Islet precursor cell (in vitro differentiated cells): Measurements from ENCODE around the gene PIN4.
A peak's percentile ranks its signal among the peaks of the same experiment; 100 is the strongest.
"Not testable (repeated sequence)": the region's sequence is repeated elsewhere in the genome, so short reads cannot be mapped to it uniquely, and the experiment has no call there.

Experiments used
- DNase-seq: peaks from one replicate; pipeline ENCODE4 v3.0.0-alpha.2; 2018

PIN4 gene

GRCh38 chrX:72181178-72182125, at the start of gene PIN4:
Gene PIN4, plus strand, starts transcription at chrX:72181757. Its CDS starts 29 bp downstream, at chrX:72181786.
- peak; percentile 97 for DNase-seq

DNA sequence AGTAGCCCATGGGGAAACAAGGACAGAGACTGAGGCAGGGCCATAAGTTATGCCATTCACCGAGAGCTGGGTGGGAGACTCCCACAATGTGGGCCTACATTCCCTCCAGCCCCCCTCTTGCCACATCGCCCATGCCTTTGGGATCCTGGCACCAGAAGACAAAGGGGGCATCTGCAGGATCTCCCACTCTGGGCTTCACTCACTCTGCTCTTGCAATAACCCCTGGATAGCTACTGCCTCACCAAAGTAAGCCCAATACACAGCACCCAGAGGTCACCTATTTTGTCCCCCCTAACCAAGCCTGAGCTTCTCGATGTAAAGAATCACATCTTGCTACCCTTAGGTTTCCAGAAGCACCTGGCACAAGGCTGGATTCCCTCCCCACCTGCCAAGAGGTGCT, 49.1 kb upstream of the PIN4 start:
- DNase-seq, result no peak

DNA sequence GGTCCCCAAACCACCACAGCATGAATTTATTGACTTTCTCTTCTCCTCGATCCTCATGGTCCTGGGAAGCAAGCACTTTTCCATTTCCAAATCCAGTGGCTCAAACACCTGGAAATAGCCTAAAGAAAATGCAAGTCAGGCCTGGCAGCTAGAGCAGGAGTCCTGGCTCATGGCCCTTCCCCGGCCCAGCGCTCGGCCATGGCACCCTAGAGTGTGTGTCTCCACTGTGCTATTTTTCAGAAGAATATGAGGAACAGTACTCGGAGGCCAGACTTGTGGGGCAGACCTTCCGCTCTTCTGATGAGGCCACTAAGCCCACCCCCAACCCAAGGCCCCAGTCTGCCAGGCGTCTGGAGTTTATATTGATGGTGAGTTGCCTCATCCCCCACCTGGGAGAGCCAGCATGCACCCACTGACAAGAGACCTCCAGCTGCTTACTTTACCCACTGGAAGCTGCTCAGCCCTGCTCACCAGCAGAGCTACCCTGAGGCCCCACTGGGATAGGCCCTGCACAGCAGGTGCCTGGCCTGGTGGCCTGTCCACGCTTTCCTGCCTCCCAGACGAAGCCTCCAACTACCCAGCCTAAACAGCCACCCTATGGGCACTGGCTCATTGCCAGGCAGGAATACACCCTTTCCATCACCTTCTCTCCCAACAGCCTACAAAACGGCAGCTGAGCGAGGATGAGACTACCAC, 47.6 kb upstream of the PIN4 start:
- DNase-seq, result no peak

DNA sequence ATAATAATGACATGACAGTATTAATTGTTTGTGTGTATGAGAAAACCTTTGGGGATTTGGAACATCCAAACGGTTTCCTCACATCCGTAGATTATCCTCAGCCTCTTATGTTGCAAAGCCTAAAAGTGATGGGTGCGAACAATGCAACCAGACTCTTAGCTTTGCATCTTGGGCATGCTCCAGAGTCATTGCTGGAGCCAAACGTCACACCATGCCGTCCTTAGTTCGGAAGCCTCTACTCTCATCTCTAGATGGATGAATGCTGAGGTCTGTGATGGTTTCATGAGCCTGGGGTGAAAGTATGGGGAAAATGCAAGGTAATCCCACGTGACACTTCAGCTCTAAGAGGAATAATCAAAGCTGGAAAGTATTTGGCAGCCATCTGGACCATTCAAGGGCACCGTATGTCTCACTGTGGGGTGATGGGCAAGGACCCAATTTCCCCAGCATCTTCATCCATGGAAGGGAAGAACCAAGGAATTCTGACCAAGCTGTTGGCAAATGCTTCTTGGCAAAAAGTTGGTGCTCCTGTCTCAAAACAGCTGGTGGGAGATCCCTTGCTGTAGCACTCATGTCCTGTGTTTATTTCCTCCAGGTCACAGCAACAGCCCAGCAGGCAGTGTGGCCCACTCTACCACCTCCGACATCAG, 43.6 kb upstream of the PIN4 start:
- no peak for DNase-seq

DNA sequence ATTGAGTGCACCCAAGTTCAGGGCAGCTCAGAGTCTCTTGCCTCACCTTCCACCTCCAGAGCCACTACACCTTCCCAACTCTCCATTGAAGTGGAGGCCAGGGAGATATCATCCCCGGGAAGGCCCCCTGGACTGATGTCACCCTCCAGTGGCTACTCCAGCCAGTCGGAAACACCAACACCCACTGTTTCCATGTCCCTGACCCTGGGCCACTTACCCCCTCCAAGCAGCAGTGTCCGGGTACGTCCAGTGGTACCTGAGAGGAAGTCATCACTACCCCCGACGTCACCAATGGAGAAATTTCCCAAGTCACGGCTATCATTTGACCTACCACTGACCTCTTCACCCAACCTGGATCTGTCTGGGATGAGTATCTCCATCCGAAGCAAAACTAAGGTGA, 42.0 kb upstream of the PIN4 start:
- no peak for DNase-seq

DNA sequence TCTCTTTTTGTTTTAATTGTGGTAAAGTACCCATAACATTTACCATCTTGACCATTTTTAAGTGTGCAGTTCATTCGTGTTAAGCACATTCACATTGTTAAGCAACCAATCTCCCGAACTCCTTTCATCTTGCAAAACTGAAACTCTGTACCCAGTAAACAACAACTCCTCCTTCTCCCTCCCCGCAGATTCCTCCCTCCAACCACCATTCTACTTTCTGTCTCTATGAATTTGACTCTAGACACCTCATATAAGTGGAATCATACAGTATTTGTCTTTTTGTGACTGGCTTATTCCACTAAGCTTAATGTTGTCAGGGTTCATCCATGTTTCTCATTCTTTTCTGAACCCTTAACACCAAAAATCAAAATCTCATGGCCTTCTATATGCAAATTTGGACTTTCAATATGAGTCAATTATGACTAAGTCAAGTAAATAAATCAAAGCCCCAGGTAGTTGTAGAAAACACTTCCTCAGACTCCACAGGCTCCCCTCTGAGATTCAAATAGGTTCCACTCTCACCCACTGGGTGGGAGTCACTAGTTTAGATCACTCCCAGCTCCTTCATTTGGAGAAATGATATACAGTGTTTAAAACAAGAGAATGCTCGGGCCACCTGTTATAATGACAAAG, 40.1 kb upstream of the PIN4 start:
- DNase-seq, result no peak

DNA sequence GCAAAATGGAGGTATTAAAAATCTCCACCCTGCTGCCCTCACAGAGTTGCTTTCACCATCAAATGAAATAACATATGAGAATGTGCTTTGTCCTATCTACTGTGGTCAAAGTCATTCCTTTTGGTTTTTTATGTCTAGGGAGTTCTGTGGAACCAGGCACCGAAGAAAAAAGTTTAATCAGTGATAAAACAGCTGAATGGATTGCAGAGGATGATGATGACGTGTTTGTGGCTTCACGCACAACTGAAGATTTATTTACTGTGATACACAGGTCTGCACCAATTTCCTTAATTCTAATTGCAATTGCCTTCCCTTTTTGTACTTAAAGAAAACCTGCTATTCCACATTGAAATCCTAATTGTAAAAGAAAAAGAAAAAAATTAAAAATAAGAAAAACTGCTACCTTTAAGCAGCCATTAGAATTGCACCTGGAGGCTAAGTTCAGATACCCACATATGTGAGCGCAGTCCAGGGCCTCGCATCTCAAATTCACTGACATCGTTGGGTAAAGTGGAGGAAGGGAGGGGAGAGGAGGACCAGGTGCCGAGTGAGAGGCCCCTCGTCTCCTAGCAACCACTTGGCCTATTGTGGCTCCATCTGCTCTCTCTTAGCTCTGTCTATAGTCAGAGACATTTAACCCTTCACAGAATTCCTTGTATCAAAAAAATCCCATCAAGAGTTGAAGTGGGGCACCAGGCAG, 39.3 kb upstream of the PIN4 start:
- no peak for DNase-seq

DNA sequence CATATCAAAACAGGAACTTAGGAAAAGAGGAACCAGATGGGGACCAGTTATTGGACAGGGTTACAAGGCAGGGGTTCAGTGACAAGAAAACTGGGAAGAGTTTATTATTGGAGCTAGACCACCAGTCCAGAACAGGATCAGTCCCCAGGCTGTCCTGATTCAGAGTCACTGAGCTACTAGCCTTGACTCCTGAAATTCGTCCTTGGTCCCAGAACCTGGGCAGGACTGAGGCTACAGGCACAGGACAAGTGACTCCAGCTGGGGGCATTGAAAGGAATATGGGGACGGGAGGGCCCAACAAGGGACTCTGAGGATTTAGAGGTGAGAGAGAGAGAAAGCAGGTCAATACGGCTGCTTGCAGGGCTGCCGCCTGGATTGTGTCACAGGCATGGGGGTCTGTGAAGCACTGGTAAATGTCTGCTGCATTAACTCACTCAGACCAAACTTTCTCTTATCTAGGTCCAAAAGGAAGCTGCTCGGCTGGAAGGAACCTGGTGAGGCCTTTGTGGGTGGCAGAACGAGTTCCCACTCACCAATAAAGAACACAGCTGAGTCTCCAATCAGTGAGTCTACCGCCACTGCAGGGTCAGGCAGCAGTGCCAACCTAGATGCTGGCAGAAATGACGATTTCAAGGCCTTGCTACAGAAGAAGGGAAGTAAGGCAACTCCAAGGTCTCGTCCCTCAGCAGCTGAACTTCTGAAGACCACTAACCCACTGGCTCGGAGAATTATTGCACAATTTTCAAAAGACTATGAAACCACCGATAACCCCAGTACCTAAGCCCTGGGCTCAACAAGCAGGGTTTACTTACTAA, 38.6 kb upstream of the PIN4 start:
- no peak for DNase-seq

GRCh38 chrX:72143609-72143907, 38.0 kb upstream of the PIN4 start:
- DNase-seq, result no peak

DNA sequence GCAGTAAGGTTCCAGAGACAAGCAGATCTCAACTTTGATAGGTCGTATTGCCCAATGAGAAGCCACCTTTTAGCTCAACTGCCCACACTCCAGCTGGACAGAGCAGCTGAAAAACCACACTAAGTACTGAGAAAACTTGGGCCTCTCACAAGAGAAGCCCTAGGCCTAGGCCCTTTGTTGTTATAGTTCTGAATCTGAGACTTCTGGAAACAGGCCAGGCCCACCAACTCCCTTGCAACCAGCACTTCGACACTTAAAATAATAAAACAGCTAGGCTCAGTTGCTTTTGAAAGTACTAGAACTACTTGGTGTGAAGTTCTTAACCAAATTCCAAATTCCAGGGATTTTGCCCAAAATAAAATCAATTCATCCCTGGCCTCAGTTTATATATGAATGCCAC, 36.4 kb upstream of the PIN4 start:
- DNase-seq, result no peak

DNA sequence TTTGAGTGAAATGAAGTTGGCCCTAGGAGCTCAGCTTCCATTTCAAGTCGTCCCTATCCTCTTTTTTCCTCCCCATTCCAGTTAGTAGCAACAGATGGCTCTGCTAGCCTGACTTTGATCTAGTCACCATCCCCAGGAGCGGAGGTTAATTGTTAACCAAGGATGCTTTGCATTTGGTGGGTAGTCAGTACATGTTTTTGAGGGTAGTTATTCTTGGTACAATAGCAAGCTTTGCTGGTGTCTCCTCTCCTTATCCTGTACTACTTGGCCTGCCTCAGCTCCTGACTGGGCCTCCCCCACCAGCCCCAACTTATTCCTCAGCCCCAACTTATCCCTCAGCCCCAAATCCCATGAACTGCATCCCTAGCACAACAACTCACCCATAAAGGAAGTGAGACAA, 35.0 kb upstream of the PIN4 start:
- no peak for DNase-seq

GRCh38 chrX:72158773-72159172, 22.8 kb upstream of the PIN4 start:
- DNase-seq, result no peak

DNA sequence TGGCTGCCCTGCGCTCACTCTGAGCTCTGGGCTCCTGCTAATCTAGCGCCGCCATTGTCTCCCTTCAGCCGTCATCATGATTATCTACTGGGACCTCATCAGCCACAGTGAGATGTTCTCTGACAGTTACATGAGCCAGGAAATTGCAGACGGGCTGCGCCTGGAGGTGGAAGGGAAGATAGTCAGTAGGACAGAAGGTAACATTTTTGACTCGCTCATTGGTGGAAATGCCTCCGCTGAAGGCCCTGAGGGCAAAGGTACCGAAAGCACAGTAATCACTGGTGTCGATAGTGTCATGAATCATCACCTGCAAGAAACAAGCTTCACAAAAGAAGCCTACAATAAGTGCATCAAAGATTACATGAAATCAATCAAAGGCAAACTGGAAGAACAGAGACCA, 21.8 kb upstream of the PIN4 start:
- DNase-seq, result no peak

DNA sequence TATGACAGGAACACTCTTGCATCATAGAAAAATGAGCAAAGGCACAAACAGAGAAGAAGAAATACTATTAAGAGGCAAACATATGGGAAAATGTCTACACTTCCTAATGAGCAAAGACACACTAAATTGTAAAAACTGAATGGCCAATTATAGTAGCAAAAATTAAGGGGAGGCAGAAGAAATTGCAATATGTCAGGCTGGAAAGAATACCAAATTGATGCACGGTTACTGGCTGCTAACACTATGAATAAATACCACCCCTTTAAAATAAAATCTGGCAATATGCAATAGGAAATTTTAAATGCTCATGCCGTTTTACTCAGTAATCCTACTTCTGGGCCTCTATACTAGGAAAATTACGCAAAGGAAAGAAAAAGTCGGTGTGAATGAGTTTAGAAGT, 16.0 kb upstream of the PIN4 start:
- DNase-seq, result no peak

DNA sequence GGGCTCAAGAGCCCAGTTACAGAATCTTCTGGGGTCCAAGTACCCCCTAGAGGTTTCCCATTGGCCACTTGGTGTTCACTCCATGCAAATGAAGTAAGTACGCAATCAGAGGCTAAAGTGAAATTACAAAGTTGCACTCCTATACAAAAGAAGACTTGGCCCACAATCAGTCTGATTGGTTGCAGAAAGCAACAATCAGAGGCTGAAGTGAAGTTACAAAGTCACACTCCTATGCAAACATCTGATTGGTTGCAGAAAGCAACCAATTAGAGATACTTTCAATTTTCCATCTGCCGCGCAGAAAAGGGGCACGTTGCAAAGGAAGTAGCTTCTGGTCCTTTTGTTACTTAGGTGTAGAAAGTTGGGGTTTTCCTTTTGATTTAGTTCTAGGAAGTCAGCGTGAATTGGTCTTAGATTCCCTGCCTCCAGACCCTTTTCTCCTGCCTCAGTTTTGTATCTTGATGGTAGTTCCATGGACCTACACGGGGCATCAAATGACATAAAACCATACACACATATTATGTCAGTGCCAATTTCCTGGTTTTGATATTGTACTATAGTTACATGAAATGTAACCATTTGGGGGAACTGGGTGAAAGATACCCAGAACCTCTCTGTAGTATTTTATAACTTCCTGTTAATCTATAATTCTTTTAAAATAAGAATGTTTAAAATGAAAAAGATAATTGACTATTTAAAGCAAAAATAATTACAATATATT, 12.4 kb upstream of the PIN4 start:
- no peak for DNase-seq

DNA sequence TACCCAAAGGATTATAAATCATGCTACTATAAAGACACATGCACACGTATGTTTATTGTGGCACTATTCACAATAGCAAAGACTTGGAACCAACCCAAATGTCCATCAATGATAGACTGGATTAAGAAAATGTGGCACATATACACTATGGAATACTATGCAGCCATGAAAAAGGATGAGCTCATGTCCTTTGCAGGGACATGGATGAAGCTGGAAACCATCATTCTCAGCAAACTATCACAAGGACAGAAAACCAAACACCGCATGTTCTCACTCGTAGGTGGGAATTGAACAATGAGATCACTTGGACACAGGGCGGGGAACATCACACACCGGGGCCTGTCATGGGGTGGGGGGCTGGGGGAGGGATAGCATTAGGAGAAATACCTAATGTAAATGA, 5.3 kb upstream of the PIN4 start:
- not testable (repeated sequence) for DNase-seq

DNA sequence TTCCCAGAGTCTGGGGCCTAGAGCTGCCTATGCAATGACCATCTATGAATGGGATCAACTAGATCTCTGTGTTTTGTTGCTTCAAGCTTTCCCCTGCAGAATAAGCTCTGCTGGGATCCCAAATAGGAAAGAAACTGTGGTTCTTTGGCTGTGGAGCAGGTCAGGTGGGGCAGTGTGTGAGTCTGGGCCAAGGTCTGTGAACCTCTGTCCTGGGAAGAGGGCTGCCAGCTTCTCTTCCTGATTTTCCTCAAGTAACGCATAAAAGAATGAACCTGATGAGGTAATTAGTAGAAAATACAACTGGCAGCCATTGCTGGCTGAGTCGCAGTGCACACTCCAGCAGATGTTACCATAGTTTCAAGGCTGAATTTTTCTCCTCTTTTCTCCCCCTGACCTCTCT, 4.6 kb upstream of the PIN4 start:
- DNase-seq, result no peak

DNA sequence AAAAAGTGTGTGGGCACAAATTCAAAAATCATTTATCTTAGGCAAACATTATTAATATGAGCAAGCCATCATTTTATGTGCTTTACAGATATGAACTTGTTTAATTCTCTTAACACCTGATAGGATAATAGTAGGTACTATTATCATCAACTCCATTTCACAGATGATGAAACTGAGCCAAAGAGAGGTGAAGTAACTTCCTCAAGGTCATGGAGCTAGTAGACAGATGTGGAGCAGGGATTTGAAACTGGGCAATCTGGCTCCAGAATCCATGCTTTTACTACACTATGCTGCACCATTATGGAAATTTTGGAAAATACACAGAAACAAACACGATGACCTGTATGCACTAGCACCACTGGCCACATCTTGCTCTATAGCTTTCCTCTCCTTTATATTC, 1.0 kb upstream of the PIN4 start:
- DNase-seq, result no peak

DNA sequence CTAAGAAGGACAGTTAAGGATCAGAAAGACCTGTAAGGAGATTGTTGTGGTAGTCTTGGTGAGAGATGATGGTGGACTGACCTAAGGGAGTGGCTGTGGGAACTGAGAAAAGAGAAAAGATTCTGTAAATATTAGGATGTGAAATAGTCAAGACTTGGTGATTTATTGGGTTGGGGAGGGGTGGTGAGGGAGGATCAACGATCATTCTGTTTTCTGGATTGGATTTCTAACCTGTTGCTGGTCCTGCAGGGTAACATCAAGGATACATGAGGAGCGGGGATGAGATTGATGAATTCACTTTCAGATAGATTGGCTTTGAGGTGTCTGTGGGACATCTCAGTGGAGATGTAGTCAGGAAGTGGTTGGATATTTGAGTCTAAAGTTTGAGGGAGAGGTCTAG, 1.4 kb downstream of the PIN4 start:
- no peak for DNase-seq

- DNase-seq, result no peak
These were observed 20.4 kb downstream of the PIN4 start for GRCh38 chrX:72201836-72202536.
